ENCODE data around the gene CFAP52.

CFAP52 gene

DNA sequence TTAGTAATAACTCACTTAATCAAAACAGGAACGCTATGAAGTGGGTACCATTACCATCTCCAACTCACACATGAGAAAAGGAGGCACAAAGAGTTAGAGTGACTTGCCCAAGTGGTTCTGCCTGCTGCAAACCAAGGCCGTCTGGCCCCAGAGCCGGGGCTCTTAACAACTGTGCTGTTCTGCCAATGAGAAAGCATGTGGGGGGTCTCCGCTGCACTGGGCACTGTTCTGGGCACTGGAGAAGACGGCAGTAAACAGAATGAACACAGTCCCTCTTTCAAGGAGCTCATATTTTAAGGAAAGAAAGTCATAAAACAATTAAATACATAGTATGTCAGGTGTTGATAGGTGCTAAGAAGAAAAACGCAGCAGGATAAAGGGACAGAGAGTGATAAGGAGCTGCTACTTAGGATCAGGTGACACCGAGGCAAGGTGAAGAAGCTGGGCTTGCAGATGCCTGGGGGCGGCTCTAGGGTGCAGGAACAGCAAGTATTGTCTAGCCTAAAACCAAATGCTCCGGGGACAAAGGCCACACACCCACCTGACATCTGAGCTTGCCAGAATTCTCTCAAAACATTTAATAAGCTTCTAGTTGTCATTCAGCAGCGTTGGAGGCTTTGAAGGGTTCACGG lies 7.4 kb upstream of the CFAP52 start (continued):
- TF ChIP-seq ZNF140 (tag by site-specific recombination; IDR thresholded peaks at IDR 0.05): no peak
- 0 out of 2 replicates have a peak, but pooled peaks have one; percentile 15 for TF ChIP-seq ZEB2 (tag by site-specific recombination; IDR thresholded peaks at IDR 0.05)
- no peak for TF ChIP-seq ZFP3 (tag by site-specific recombination; IDR thresholded peaks at IDR 0.05; ENCODE audit: low read depth)
- no peak for TF ChIP-seq ZNF585B (tag by site-specific recombination; IDR thresholded peaks at IDR 0.05)
- TF ChIP-seq SALL2 (tag by site-specific recombination; IDR thresholded peaks at IDR 0.05; ENCODE audit: borderline replicate concordance): no peak
- no peak for TF ChIP-seq MEIS1 (CRISPR knock-in tag; IDR thresholded peaks at IDR 0.05; ENCODE audit: borderline replicate concordance)
- peak; percentile 47; the same call in 1 of the 2 replicates for TF ChIP-seq ZNF629 (tag by site-specific recombination; IDR thresholded peaks at IDR 0.05)
- TF ChIP-seq ZNF76 (tag by site-specific recombination; IDR thresholded peaks at IDR 0.05; ENCODE audit: borderline replicate concordance, low read depth): no peak
- TF ChIP-seq PRDM10 (tag by site-specific recombination; IDR thresholded peaks at IDR 0.05): no peak
- TF ChIP-seq BCL11A (tag by site-specific recombination; IDR thresholded peaks at IDR 0.05; ENCODE audit: low read depth): no peak
- TF ChIP-seq ZNF24 (tag by site-specific recombination; IDR thresholded peaks at IDR 0.05): peak; percentile 23; the same call in 1 of the 2 replicates
- peak; percentile 79 for TF ChIP-seq IKZF3 (tag by site-specific recombination; IDR thresholded peaks at IDR 0.05)
- TF ChIP-seq GFI1B (tag by site-specific recombination; IDR thresholded peaks at IDR 0.05): no peak
- peak; percentile 28; the same call in 1 of the 2 replicates for TF ChIP-seq SP7 (tag by site-specific recombination; IDR thresholded peaks at IDR 0.05)
- peak; percentile 62; the same call in 1 of the 2 replicates for TF ChIP-seq ZNF394 (tag by site-specific recombination; IDR thresholded peaks at IDR 0.05; ENCODE audit: borderline replicate concordance)
- no peak for TF ChIP-seq AEBP2 (tag by site-specific recombination; IDR thresholded peaks at IDR 0.05; ENCODE audit: borderline replicate concordance)
- TF ChIP-seq ZNF792 (tag by site-specific recombination; IDR thresholded peaks at IDR 0.05): no peak
- TF ChIP-seq, protein P1, sequence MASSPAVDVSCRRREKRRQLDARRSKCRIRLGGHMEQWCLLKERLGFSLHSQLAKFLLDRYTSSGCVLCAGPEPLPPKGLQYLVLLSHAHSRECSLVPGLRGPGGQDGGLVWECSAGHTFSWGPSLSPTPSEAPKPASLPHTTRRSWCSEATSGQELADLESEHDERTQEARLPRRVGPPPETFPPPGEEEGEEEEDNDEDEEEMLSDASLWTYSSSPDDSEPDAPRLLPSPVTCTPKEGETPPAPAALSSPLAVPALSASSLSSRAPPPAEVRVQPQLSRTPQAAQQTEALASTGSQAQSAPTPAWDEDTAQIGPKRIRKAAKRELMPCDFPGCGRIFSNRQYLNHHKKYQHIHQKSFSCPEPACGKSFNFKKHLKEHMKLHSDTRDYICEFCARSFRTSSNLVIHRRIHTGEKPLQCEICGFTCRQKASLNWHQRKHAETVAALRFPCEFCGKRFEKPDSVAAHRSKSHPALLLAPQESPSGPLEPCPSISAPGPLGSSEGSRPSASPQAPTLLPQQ (tag by site-specific recombination; IDR thresholded peaks at IDR 0.05): 0 out of 2 replicates have a peak, but pooled peaks have one; percentile 35
- TF ChIP-seq ZNF664 (tag by site-specific recombination; IDR thresholded peaks at IDR 0.05): peak; percentile 70; the same call in 1 of the 2 replicates
- no peak for TF ChIP-seq ZNF747 (tag by site-specific recombination; IDR thresholded peaks at IDR 0.05)
- peak; percentile 60 for TF ChIP-seq PATZ1 (tag by site-specific recombination; IDR thresholded peaks at IDR 0.05)
- TF ChIP-seq ZNF623 (tag by site-specific recombination; IDR thresholded peaks at IDR 0.05): no peak
- peak; percentile 43; the same call in 1 of the 2 replicates for TF ChIP-seq ZBTB44 (tag by site-specific recombination; IDR thresholded peaks at IDR 0.05)
- no peak for TF ChIP-seq ZFP41 (tag by site-specific recombination; IDR thresholded peaks at IDR 0.05; ENCODE audit: borderline replicate concordance)
- TF ChIP-seq GLIS2 (tag by site-specific recombination; IDR thresholded peaks at IDR 0.05): 0 out of 2 replicates have a peak, but pooled peaks have one; percentile 20
- TF ChIP-seq ZNF214 (tag by site-specific recombination; IDR thresholded peaks at IDR 0.05; ENCODE audit: borderline replicate concordance): no peak
- no peak for TF ChIP-seq ZNF670 (tag by site-specific recombination; IDR thresholded peaks at IDR 0.05; ENCODE audit: low read depth)
- no peak for TF ChIP-seq OVOL3 (tag by site-specific recombination; IDR thresholded peaks at IDR 0.05)
- TF ChIP-seq ZNF521 (tag by site-specific recombination; IDR thresholded peaks at IDR 0.05): no peak
- 0 out of 2 replicates have a peak, but pooled peaks have one; percentile 33 for TF ChIP-seq BCL11B (tag by site-specific recombination; IDR thresholded peaks at IDR 0.05; ENCODE audit: low read depth)

Data from HEK293 (cell line).